HG02623 (cell line): Measurements from ENCODE around the gene RBM18.

Experiments used
- ATAC-seq: cut with Tn5 transposase; IDR thresholded peaks from one replicate; pipeline ENCODE4 v1.9.1; 2021; ENCODE audit warnings: moderate library complexity; ENCODE audit not compliant: unreplicated experiment

The RBM18 gene

GRCh38 chr9:122261469-122261881 is 3.2 kb downstream of the RBM18 start:
- no peak for ATAC-seq

- ATAC-seq = no peak
These were observed 5.7 kb downstream of the RBM18 start for GRCh38 chr9:122258886-122259415.

- ATAC-seq = no peak
These were observed 8.4 kb downstream of the RBM18 start for GRCh38 chr9:122256206-122256605.

- ATAC-seq = no peak
These were observed 9.9 kb downstream of the RBM18 start for GRCh38 chr9:122254761-122255160.

GRCh38 chr9:122252796-122253195 is 11.8 kb downstream of the RBM18 start:
- ATAC-seq = no peak

- ATAC-seq = no peak
These were observed 13.3 kb downstream of the RBM18 start for GRCh38 chr9:122251351-122251750.

GRCh38 chr9:122248448-122248865 is 16.2 kb downstream of the RBM18 start:
- no peak for ATAC-seq

GRCh38 chr9:122246666-122247065 is 18.0 kb downstream of the RBM18 start:
- ATAC-seq = no peak

GRCh38 chr9:122244349-122244748 is 20.3 kb downstream of the RBM18 start:
- no peak for ATAC-seq

- ATAC-seq = no peak
These were observed 24.9 kb downstream of the RBM18 start for GRCh38 chr9:122239722-122240121.

GRCh38 chr9:122236681-122237080 is 28.0 kb downstream of the RBM18 start:
- no peak for ATAC-seq

- ATAC-seq = no peak
These were observed 30.5 kb downstream of the RBM18 start for GRCh38 chr9:122234022-122234748.

- ATAC-seq = no peak
These were observed 31.8 kb downstream of the RBM18 start for GRCh38 chr9:122232796-122233306.

- no peak for ATAC-seq
These were observed 35.2 kb downstream of the RBM18 start for GRCh38 chr9:122229485-122229837.

GRCh38 chr9:122228568-122229484 is 35.8 kb downstream of the RBM18 start, which contains the start of gene LHX6:
Gene LHX6 (minus strand): TSS chr9:122228957. CDS start chr9:122228740, 217 bp downstream.
- ATAC-seq = no peak

- no peak for ATAC-seq
These were observed 36.5 kb downstream of the RBM18 start for GRCh38 chr9:122228191-122228567.

GRCh38 chr9:122227575-122227900 is 37.1 kb downstream of the RBM18 start:
- no peak for ATAC-seq

- ATAC-seq = no peak
These were observed 37.7 kb downstream of the RBM18 start for GRCh38 chr9:122226758-122227574.

- no peak for ATAC-seq
These were observed 38.4 kb downstream of the RBM18 start for GRCh38 chr9:122226142-122226757.
